OCI-M1 (cell line): ENCODE measurements around the gene KLHL10.

Experiments used
- DNase-seq: peaks from one replicate; lab custom pipeline; 2025; lab: John Stamatoyannopoulos, UW

The KLHL10 gene

GRCh38 chr17:41895617-41896016 is 58.0 kb downstream of the KLHL10 start:
- DNase-seq: no peak

GRCh38 chr17:41896726-41897125 is 59.1 kb downstream of the KLHL10 start:
- DNase-seq: no peak
